ENCODE data around the gene NDUFAF2.

- TF ChIP-seq POLR2A (IDR thresholded peaks at IDR 0.05) (no peak), CTCF (IDR thresholded peaks at IDR 0.05) (no peak), POLR2AphosphoS5 (IDR thresholded peaks at IDR 0.05) (no peak)
These were observed 47.9 kb downstream of the NDUFAF2 start for GRCh38 chr5:60992871-60993270.

All from prostate gland (tissue), 2 donors.